NCI-H82 treated with DMSO at 0.1 percent for 48 hours (cell line): ENCODE results near the gene SDF4.

ENCODE experiments used
- DNase-seq: peaks from one replicate; lab custom pipeline; 2025; ENCODE audit not compliant: unreplicated experiment; lab: John Stamatoyannopoulos, UW

SDF4 gene

DNA sequence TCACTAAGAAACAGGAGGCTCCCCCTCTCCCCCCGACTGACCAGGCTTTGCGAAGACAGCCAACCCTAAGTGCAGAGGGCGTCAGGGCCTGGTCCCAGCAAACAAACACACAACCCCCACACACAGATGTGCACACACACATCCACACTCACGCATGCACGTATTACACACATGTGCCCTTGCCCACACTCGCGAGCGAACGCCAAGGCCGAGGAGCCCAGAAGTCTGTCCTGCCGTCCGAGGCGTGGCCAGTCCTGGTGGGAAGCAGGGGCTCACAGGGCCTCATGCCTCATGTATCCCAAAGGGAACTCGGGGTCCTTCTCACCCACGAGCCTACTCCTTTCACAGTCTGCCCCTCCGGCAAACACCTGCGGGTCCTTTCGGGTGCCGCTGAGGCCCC is 2.0 kb downstream of the SDF4 start:
- DNase-seq, result no peak

DNA sequence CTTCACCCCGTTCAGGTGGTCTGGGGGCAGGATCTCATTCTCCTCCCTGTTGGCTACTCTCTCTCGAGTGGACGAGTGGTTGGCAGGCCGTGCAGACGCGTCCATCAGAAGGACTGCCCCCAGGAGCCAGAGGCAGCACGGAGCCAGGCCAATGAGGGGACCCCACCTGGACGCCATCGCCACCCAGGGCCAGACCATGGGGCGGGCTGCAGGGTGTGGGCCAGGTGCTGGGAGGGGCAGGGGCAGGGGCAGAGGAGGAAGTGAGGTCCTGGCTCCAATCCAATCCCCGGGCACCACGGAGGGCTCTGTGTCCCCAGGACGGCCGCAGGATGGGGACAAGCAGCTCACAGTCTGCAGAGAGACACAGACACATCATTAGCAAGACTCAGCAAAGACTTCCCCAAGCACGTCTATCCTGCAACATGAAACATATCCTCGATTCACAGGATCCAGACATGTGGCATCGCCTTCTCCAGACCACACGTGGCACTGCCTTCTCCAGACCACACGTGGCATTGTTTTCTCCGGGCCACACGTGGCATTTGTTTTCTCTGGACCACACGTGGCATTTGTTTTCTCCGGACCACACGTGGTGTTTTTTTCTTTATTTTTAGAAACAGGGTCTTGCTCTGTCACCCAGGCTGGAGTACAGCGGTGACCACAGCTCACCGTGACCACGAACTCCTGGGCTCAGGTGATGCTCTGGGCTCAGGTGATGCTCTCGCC is 3.0 kb downstream of the SDF4 start:
- no peak for DNase-seq

DNA sequence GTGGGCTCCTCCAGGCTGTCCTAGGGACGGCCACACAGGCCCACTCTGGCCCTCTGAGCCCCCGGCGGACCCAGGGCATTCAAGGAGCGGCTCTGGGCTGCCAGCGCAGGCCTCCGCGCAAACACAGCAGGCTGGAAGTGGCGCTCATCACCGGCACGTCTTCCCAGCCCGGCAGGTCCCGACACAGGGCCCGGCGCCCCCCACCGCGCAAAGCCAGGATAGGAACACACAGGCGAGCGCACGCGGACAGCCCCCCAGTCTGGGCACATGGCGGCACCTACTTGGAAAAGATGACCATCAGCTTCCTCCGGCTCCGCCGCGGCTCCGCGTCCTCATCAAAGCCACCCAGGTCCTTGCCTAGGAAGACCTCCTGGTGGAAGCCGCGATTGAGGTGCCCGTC is 3.6 kb downstream of the SDF4 start:
- no peak for DNase-seq

- no peak for DNase-seq
Measured at GRCh38 chr1:1227386-1227785, 4.4 kb downstream of the SDF4 start.

DNA sequence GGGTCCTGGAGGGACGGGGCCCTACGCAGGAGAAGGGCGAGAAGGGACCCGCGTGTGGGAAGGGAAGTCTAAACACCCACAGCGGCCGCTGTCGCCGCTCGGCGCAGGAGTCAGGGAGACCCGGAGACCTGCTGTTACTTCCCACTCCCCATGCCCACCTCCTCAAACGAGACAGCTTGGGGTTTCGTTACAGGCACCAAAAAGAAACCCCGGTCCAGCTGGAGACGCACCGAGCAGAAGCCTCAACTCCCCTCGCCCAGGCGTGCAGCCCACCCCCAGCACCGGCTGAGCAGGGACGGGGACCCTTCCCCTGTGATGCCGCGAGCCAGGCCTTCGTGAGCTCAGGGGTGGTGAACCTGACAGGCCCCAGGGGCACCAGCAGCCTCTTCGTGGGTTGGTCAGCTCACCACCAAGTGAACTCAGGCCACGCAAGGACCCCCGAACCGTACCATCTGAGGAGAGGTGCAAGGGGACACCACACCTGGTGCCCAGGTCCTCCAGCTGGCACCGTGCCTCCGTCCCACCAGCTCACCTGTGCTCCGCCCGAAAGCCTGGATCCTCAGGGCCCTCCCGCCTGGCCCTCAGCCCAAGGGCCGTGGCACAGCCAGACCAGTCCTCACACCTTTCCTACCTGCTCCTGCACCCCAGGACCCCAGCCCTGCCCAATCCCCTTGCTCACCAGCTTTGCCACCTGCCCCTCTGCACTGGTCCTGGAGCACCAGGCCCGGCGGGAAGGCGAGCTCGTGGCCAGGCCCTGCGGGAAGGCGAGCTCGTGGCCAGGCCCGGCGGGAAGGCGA is 5.0 kb downstream of the SDF4 start:
- DNase-seq, result no peak

DNA sequence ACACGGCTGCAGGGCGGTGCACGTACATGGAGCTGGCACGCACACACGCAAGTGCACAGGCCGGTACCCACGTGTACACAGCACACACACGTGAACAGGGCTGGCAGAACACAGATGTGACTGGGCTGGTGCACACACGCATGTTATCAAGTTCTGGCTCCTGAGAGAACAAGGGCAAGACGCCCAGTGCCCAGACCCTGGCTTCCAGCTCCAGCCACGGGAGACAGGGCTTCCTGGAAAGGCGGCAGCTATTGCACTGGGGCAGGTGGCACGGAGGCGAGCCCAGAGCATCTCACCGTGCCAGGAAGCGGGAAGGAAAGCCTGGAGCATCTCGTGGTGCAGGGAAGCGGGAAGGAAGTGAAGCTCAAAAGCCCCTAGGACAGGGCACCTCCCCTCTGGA is 5.9 kb downstream of the SDF4 start:
- no peak for DNase-seq

GRCh38 chr1:1225238-1225845 is 6.5 kb downstream of the SDF4 start:
- no peak for DNase-seq

DNA sequence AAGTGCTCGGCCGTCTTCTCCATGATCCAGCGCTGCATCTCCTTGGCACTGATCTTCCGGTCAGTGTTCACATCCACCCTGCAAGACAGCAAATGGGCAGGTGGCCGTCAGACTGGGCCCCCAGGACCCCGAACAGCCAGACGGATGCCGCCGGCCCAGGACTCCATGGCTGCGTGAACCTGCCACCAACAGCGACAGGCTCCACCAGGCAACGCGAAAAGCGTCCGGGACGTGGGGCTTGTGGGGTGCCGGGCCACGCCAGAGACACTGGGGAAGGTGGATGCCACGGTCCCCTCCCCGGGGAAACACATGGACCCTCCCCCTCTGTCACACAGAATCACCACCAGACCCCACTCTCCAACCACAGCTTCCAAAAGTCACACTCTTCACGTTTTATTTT is 7.9 kb downstream of the SDF4 start:
- no peak for DNase-seq

- no peak for DNase-seq
Measured at GRCh38 chr1:1223321-1223720, 8.5 kb downstream of the SDF4 start.

- DNase-seq, result no peak
Measured at GRCh38 chr1:1222575-1223225, 9.1 kb downstream of the SDF4 start.

- DNase-seq, result no peak
Measured at GRCh38 chr1:1221887-1222574, 9.8 kb downstream of the SDF4 start.

DNA sequence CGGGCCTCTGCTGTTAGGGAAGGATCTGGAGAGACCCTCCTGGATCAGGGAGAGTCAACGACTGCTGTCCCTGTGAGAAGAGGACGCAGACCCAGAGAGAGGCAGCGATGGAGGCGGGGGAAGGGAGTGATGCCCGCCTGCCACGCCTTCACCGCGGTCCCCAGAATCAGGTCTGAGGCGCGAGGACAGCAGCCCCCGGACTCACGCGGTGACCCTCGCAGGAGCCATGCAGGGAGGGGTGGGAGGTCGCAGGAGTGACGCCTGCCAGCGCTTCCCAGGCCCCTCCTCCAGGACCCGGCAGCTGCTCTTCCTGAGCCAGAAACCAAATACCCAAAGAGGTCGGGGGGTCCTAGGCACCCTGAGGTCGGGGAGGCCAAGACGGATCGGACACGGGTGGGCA is 11.6 kb downstream of the SDF4 start:
- DNase-seq, result no peak

- no peak for DNase-seq
Measured at GRCh38 chr1:1219341-1219740, 12.5 kb downstream of the SDF4 start.

GRCh38 chr1:1218524-1219200 is 13.1 kb downstream of the SDF4 start:
- DNase-seq, result no peak

DNA sequence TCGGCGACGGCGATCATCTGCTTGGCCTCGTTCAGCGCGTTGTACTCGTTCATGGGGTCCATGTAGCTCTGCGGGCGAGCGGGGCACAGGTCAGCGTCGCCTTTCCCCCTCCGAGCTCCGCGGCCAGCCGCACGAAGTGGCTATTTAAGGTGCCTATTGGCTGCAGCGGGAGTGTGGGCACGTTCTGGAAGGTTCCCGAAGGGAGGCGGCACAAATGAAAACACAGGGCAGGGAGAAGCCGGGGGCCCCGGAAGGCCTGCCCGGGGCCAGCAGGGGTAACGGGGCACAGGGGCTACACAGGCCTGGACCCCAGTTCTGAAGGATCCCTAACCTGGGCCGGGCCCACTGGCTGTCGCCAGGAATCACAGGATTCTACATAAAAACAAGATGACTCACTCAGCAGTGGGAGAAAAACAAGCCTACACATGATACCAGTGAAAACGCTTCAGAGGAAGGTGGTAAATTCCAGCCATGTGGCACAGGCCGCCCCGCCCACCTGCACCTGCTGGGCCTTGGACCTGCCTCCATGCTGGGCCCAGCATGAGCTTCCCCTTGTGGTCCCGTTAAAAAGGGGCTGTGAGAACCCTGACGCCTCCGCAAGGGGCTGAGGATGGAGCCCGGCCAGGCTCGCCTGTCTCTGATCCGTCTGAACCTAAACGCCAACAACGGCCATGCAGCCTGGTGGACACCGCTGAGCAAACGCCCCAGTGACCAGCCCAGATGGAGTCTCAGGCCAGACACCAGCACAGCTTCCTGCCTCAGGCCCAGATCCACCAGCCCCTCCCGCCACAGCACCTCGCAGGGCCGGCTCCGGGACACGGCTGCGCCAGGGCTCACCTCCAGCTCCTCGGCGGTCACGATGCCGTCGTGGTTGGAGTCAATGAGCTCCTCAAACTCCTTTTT is 13.9 kb downstream of the SDF4 start:
- DNase-seq, result no peak

DNA sequence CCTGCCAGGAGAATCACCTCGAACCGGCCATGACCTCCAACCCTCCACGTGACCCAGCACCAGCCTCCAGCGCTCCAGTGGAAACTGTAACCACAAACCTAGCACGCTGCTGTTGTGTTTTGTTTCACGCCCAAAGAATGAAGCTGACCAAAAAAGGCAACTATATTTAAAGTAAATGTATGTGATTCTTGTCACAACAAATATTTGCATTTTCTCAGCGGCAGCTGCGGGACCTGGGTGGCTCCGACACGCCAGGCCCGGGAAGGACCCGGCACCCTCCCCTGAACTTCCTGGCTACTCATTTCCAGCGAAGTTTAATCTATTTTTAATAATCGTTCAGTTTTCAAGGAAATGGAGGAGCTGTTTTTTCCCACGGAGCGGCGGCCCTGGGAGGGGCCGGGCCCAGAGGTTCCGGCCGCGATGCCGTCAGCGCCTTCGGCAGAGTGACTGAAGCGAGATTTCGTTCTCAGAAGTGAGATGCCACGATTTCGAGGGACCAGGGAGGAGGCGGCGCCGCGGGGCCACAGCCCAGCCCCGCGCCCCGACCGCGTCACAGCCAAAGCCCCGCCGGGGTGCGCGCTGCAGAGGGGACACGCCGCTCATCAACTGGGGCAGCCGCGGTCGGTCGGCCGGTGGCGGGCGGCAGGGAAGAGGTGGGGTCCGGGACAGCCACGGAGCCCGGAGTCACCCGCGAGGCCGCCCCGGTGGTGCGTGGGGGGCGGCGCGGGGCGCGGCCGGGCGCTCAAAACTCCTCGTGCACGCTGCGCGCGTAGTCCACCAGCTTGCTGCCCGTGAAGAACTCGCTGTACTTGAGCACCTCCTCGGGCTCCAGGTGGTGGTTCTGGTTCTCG is 14.8 kb downstream of the SDF4 start:
- DNase-seq, result no peak

DNA sequence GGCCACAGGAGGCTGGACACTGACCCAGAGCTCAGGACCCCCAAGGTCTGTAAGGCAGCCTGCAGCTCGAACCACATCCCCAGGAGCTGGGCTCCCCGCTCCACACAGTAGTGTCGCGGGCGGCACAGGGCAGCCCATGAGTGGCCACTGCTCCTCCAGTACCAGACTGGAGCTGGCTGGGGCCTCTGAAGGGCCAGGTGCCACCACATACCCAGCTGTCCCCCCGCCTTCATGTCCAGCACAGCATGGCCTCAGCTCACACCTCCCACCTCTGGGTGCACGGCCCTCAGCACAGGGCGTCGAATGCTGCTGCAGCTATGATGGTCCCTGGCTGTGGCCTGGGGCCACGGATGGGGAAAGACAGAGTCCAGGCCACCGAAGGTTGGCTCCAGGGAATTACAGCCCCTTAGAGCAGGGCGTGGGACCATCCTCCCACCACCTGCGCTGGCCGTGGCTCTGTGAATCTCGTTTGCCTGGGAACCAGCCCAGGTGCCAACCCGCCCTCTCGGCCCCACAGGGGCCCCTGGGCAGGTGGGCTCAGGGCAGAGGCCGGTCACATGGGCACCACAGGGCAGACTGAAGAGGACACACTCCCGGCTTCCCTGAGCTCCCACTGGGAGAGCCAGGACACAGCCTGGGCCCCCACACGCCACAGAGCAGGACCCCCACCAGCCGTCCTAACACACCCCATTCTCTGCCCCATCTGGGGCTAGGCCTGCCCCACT is 15.8 kb downstream of the SDF4 start:
- DNase-seq, result no peak

DNA sequence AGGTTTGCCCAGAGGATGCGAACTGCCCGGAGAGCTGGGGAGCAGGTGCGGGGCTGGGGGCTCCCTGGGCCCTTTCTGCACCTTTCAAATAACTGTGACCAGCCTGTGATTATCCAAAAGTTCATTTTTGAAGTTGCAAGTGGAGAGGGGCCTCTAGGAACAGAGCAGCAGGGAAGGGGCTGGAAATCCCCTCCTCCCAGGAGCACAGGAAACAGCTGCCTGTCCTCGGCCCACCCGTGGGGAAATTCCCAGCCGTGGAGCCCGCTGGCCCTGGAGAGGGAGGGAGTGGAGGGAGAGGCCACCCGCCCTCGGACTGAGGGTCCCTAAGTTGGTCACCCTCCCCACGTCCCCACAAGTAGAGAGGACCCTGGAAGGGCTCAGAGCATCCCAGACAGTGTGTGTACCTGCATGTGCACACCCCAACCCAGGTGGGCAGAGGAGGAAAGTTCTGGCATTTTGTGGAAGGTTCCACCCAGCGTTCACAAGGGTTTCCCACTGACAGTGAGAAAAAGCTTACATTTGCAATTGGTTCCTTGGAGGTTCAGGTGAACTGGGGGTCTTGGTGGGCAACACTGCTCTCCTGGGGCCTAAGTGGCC is 16.6 kb downstream of the SDF4 start:
- DNase-seq, result no peak
